OCI-LY1 (cell line): ENCODE data around the gene ZMYND10.

ENCODE experiments used
- H2AFZ ChIP-seq: fragments of 200-600 bp; sonication (generic), shearing (Covaris generic); 2 replicates; pipeline ENCODE4 v1.6.0; 2014; ENCODE audit warnings: antibody characterized with exemption, mild to moderate bottlenecking, low read length
- H3F3A ChIP-seq: fragments of 200-600 bp; sonication (generic), shearing (Covaris generic); 2 replicates; pipeline ENCODE4 v1.6.0; 2014; ENCODE audit warnings: mild to moderate bottlenecking, antibody characterized with exemption, low read length, moderate library complexity; ENCODE audit not compliant: insufficient read depth
- H3K27ac ChIP-seq: fragments of 200-600 bp; sonication (generic); 2 replicates; pipeline ENCODE4 v1.5.1; 2014; ENCODE audit warnings: low read length, mixed run types, mild to moderate bottlenecking, low read depth; ENCODE audit not compliant: poor library complexity, severe bottlenecking
- H3K27me3 ChIP-seq: fragments of 200-600 bp; sonication (generic); 2 replicates; pipeline ENCODE4 v1.6.0; 2014; ENCODE audit warnings: antibody characterized with exemption, mild to moderate bottlenecking, low read length, moderate library complexity; ENCODE audit not compliant: insufficient read depth
- H3K36me3 ChIP-seq: fragments of 200-600 bp; sonication (generic); 2 replicates; pipeline ENCODE4 v1.6.1; 2014; ENCODE audit warnings: mild to moderate bottlenecking, antibody characterized with exemption, low read length, moderate library complexity, mixed read lengths; ENCODE audit not compliant: insufficient read depth
- H3K4me1 ChIP-seq: fragments of 200-600 bp; sonication (generic); 2 replicates; pipeline ENCODE4 v1.5.1; 2014; ENCODE audit warnings: mild to moderate bottlenecking, low read length, moderate library complexity; ENCODE audit not compliant: insufficient read depth, severe bottlenecking
- H3K4me2 ChIP-seq: fragments of 200-600 bp; sonication (generic), shearing (Covaris generic); 2 replicates; pipeline ENCODE4 v1.6.1; 2014; ENCODE audit warnings: low read length
- H3K4me3 ChIP-seq: fragments of 200-600 bp; sonication (generic); 2 replicates; pipeline ENCODE4 v1.5.1; 2014; ENCODE audit warnings: low read length, low read depth, mild to moderate bottlenecking, mixed read lengths; ENCODE audit not compliant: poor library complexity, severe bottlenecking
- H3K79me2 ChIP-seq: fragments of 200-600 bp; shearing (Covaris generic); 2 replicates; pipeline ENCODE4 v1.6.1; 2016; ENCODE audit warnings: mixed run types, low read length, mixed read lengths; ENCODE audit not compliant: insufficient read depth
- H3K9ac ChIP-seq: fragments of 200-600 bp; sonication (generic), shearing (Covaris generic); 2 replicates; pipeline ENCODE4 v1.6.1; 2014; ENCODE audit warnings: mild to moderate bottlenecking, low read length, mixed read lengths
- H3K9me2 ChIP-seq: fragments of 200-600 bp; sonication (generic), shearing (Covaris generic); 2 replicates; pipeline ENCODE4 v1.6.1; 2014; ENCODE audit warnings: low read depth, mild to moderate bottlenecking, low read length, mixed read lengths
- H3K9me3 ChIP-seq: fragments of 200-600 bp; shearing (Covaris generic); 2 replicates; pipeline ENCODE4 v1.6.1; 2014; ENCODE audit warnings: low read length, mixed read lengths
- H4K20me1 ChIP-seq: fragments of 200-600 bp; sonication (generic), shearing (Covaris generic); 2 replicates; pipeline ENCODE4 v1.6.0; 2016; ENCODE audit warnings: mild to moderate bottlenecking, low read length; ENCODE audit not compliant: insufficient read depth
- CTCF ChIP-seq: fragments of 200-600 bp; sonication (generic), shearing (Covaris generic); IDR thresholded peaks from 2 replicates; pipeline ENCODE4 v1.5.1; 2017; ENCODE audit warnings: mild to moderate bottlenecking, antibody characterized with exemption, low read length, moderate library complexity, mixed read lengths
- EZH2 ChIP-seq: fragments of 200-600 bp; sonication (generic), shearing (Covaris generic); IDR thresholded peaks from 2 replicates; pipeline ENCODE4 v1.8.0; 2017; ENCODE audit warnings: borderline replicate concordance, mixed run types, mild to moderate bottlenecking, antibody characterized with exemption, low read length, moderate library complexity, mixed read lengths

The ZMYND10 gene

GRCh38 chr3:50318163-50318562 is 27.4 kb downstream of the ZMYND10 start:
- Histone ChIP-seq H3K27ac (peak overlapping the region; percentile 69), H3K4me3 (peak overlapping the region; percentile 24), H3F3A (no peaks in the 10 kb centered on the region), H2AFZ (no peak overlapping the region), H4K20me1 (no peaks in the 10 kb centered on the region), H3K27me3 (no peaks in the 10 kb centered on the region), H3K9ac (peak overlapping the region; percentile 17; the same call in 1 of the 2 replicates), H3K79me2 (no peaks in the 10 kb centered on the region), H3K9me3 (no peaks in the 10 kb centered on the region), H3K4me2 (peak overlapping the region; percentile 48), H3K36me3 (no peaks in the 10 kb centered on the region), H3K9me2 (no peaks in the 10 kb centered on the region), H3K4me1 (peaks cover 53% of the 10 kb centered on the region)
- TF ChIP-seq CTCF (no peak), EZH2 (no peak)

GRCh38 chr3:50317300-50317699 is 28.2 kb downstream of the ZMYND10 start:
- no peak for TF ChIP-seq EZH2
- TF ChIP-seq CTCF, result no peak
- Histone ChIP-seq H3K4me3 (peak overlapping the region; percentile 26), H3K79me2 (no peaks in the 10 kb centered on the region), H4K20me1 (no peaks in the 10 kb centered on the region), H3K27ac (peak overlapping the region; percentile 69), H3K36me3 (no peaks in the 10 kb centered on the region), H3K4me1 (peaks cover 45% of the 10 kb centered on the region), H3K4me2 (peak overlapping the region; percentile 55), H3K27me3 (no peaks in the 10 kb centered on the region), H3F3A (no peaks in the 10 kb centered on the region), H3K9me3 (no peaks in the 10 kb centered on the region), H3K9ac (peak overlapping the region; percentile 43; the same call in 1 of the 2 replicates), H3K9me2 (no peaks in the 10 kb centered on the region), H2AFZ (no peak overlapping the region)

GRCh38 chr3:50316657-50317242 is 28.8 kb downstream of the ZMYND10 start:
- Histone ChIP-seq H3K27me3 (no peaks in the 10 kb centered on the region), H4K20me1 (no peaks in the 10 kb centered on the region), H3K4me2 (peak overlapping the region; percentile 55), H3K9me2 (no peaks in the 10 kb centered on the region), H3K9ac (peak overlapping the region; percentile 43; the same call in 1 of the 2 replicates), H2AFZ (no peak overlapping the region), H3K4me1 (peaks cover 40% of the 10 kb centered on the region), H3K9me3 (no peaks in the 10 kb centered on the region), H3K4me3 (peak overlapping the region; percentile 26), H3K36me3 (no peaks in the 10 kb centered on the region), H3K27ac (peak overlapping the region; percentile 69), H3F3A (no peaks in the 10 kb centered on the region), H3K79me2 (no peaks in the 10 kb centered on the region)
- TF ChIP-seq CTCF, result no peak
- no peak for TF ChIP-seq EZH2
